Loucy (cell line): Measurements from ENCODE around the gene MOXD1.

Source experiments
- H2AFZ ChIP-seq: fragments of 200-600 bp; sonication (generic); 2 replicates; pipeline ENCODE4 v1.6.0; 2016; ENCODE audit warnings: antibody characterized with exemption, mild to moderate bottlenecking, low read length, moderate library complexity
- H3F3A ChIP-seq: fragments of 200-600 bp; 2 replicates; pipeline ENCODE4 v1.6.0; 2016; ENCODE audit warnings: antibody characterized with exemption, low read depth, mild to moderate bottlenecking
- H3K27me3 ChIP-seq: fragments of 200-600 bp; sonication (generic); 2 replicates; pipeline ENCODE4 v1.6.1; 2014; ENCODE audit warnings: low read length, mild to moderate bottlenecking; ENCODE audit not compliant: insufficient read depth, poor library complexity, severe bottlenecking
- H3K36me3 ChIP-seq: fragments of 200-600 bp; sonication (generic); 2 replicates; pipeline ENCODE4 v1.6.1; 2016; ENCODE audit warnings: low read length; ENCODE audit not compliant: insufficient read depth
- H3K4me1 ChIP-seq: fragments of 200-600 bp; sonication (generic); 2 replicates; pipeline ENCODE4 v1.5.1; 2014; ENCODE audit warnings: low read length, mild to moderate bottlenecking; ENCODE audit not compliant: insufficient read depth, poor library complexity, severe bottlenecking
- H3K4me2 ChIP-seq: fragments of 200-600 bp; sonication (generic); 2 replicates; pipeline ENCODE4 v1.6.0; 2014; ENCODE audit warnings: antibody characterized with exemption, low read length, low read depth, mild to moderate bottlenecking; ENCODE audit not compliant: poor library complexity, severe bottlenecking
- H3K4me3 ChIP-seq: fragments of 200-600 bp; sonication (generic); 2 replicates; pipeline ENCODE4 v1.5.1; 2014; ENCODE audit warnings: low read length, mild to moderate bottlenecking, mixed read lengths; ENCODE audit not compliant: poor library complexity, severe bottlenecking
- H3K79me2 ChIP-seq: fragments of 200-600 bp; sonication (generic); 2 replicates; pipeline ENCODE4 v1.6.1; 2014; ENCODE audit warnings: low read length; ENCODE audit not compliant: insufficient read depth
- H3K9ac ChIP-seq: fragments of 200-600 bp; sonication (generic); 2 replicates; pipeline ENCODE4 v1.6.0; 2014; ENCODE audit warnings: mild to moderate bottlenecking, low read depth, low read length, moderate library complexity; ENCODE audit not compliant: poor library complexity, severe bottlenecking
- H3K9me2 ChIP-seq: fragments of 200-600 bp; sonication (generic); replicated peaks from 2 replicates; pipeline ENCODE4 v1.6.1; 2016; ENCODE audit warnings: low read depth, low read length, mixed read lengths
- H3K9me3 ChIP-seq: fragments of 200-600 bp; sonication (generic); 2 replicates; pipeline ENCODE4 v1.6.1; 2014; ENCODE audit warnings: mild to moderate bottlenecking, antibody characterized with exemption, low read length, low read depth; ENCODE audit not compliant: insufficient read depth
- H4K20me1 ChIP-seq: fragments of 200-600 bp; sonication (generic); 2 replicates; pipeline ENCODE4 v1.6.0; 2014; ENCODE audit warnings: antibody characterized with exemption, low read length, mild to moderate bottlenecking; ENCODE audit not compliant: insufficient read depth, poor library complexity, severe bottlenecking
- EZH2phosphoT487 ChIP-seq: fragments of 200-600 bp; IDR thresholded peaks from 2 replicates; pipeline ENCODE4 v1.6.1; 2018; ENCODE audit warnings: antibody characterized with exemption, mild to moderate bottlenecking, moderate library complexity, borderline replicate concordance
- TF ChIP-seq, protein P1 (sequence below): fragments of 200-600 bp; sonication (generic); conservative IDR thresholded peaks from 2 replicates; pipeline ENCODE4 v1.5.1; 2014; ENCODE audit warnings: mild to moderate bottlenecking, antibody characterized with exemption, low read length

MOXD1 gene

GRCh38 chr6:132391391-132392269 is 9.6 kb downstream of the MOXD1 start:
- H3K9me3 ChIP-seq = peaks cover 3% of the 10 kb centered on the region; the same call in 1 of the 2 replicates
- no peaks in the 10 kb centered on the region for H4K20me1 ChIP-seq
- H3K9me2 ChIP-seq = 0 out of 2 replicates have a peak, but pooled peaks cover 4% of the 10 kb centered on the region
- H3K27me3 ChIP-seq = no peaks in the 10 kb centered on the region
- no peaks in the 10 kb centered on the region for H3K4me1 ChIP-seq
- no peak overlapping the region for H3K4me2 ChIP-seq
- TF ChIP-seq, protein P1, sequence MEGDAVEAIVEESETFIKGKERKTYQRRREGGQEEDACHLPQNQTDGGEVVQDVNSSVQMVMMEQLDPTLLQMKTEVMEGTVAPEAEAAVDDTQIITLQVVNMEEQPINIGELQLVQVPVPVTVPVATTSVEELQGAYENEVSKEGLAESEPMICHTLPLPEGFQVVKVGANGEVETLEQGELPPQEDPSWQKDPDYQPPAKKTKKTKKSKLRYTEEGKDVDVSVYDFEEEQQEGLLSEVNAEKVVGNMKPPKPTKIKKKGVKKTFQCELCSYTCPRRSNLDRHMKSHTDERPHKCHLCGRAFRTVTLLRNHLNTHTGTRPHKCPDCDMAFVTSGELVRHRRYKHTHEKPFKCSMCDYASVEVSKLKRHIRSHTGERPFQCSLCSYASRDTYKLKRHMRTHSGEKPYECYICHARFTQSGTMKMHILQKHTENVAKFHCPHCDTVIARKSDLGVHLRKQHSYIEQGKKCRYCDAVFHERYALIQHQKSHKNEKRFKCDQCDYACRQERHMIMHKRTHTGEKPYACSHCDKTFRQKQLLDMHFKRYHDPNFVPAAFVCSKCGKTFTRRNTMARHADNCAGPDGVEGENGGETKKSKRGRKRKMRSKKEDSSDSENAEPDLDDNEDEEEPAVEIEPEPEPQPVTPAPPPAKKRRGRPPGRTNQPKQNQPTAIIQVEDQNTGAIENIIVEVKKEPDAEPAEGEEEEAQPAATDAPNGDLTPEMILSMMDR = no peak
- no peak for TF ChIP-seq EZH2phosphoT487
- H3F3A ChIP-seq = no peaks in the 10 kb centered on the region
- H2AFZ ChIP-seq = no peak overlapping the region
- no peak overlapping the region for H3K9ac ChIP-seq
- no peak overlapping the region for H3K4me3 ChIP-seq
- H3K79me2 ChIP-seq = no peaks in the 10 kb centered on the region
- H3K36me3 ChIP-seq = no peaks in the 10 kb centered on the region

- Histone ChIP-seq H3K4me1 (no peaks in the 10 kb centered on the region), H2AFZ (no peak overlapping the region), H3F3A (no peaks in the 10 kb centered on the region), H3K9me2 (0 out of 2 replicates have a peak, but pooled peaks cover 4% of the 10 kb centered on the region), H3K36me3 (no peaks in the 10 kb centered on the region), H3K4me3 (no peak overlapping the region), H3K27me3 (no peaks in the 10 kb centered on the region), H3K9me3 (peaks cover 3% of the 10 kb centered on the region; the same call in 1 of the 2 replicates), H3K79me2 (no peaks in the 10 kb centered on the region), H3K9ac (no peak overlapping the region), H4K20me1 (no peaks in the 10 kb centered on the region), H3K4me2 (no peak overlapping the region)
- no peak for TF ChIP-seq EZH2phosphoT487
- TF ChIP-seq, protein P1 = no peak
Observed at GRCh38 chr6:132390451-132390850, 10.8 kb downstream of the MOXD1 start.

GRCh38 chr6:132390017-132390416 is 11.3 kb downstream of the MOXD1 start:
- Histone ChIP-seq H3K4me2 (no peak overlapping the region), H3K4me1 (no peaks in the 10 kb centered on the region)

More at GRCh38 chr6:132390017-132390416, 11.3 kb downstream of the MOXD1 start:
- H3K4me3 ChIP-seq = no peak overlapping the region
- H3K9me3 ChIP-seq = peaks cover 3% of the 10 kb centered on the region; the same call in 1 of the 2 replicates
- no peaks in the 10 kb centered on the region for H3K79me2 ChIP-seq
- 0 out of 2 replicates have a peak, but pooled peaks cover 4% of the 10 kb centered on the region for H3K9me2 ChIP-seq
- H2AFZ ChIP-seq = no peak overlapping the region
- H3K9ac ChIP-seq = no peak overlapping the region
- TF ChIP-seq EZH2phosphoT487 = no peak
- TF ChIP-seq, protein P1 = no peak
- no peaks in the 10 kb centered on the region for H3K27me3 ChIP-seq
- H3F3A ChIP-seq = no peaks in the 10 kb centered on the region
- H3K36me3 ChIP-seq = no peaks in the 10 kb centered on the region
- H4K20me1 ChIP-seq = no peaks in the 10 kb centered on the region
